Peyer's patch (tissue), 4 donors: ENCODE results near the gene TIAM2.

Experiments used
- POLR2A ChIP-seq, 2 donors: fragments of 450-650 bp; IDR thresholded peaks; one replicate each; pipeline ENCODE4 v1.5.1; 2017; ENCODE audit warnings: antibody characterized with exemption in 2 of 2, mild to moderate bottlenecking in 2 of 2, moderate library complexity in 2 of 2
- TF ChIP-seq, protein P1 (sequence below), 6 experiments: fragments of 450-650 bp in 4 of 6; fragments of 200-600 bp in 2 of 6; sonication (generic) in 1 of 6; IDR thresholded peaks; one replicate each; pipeline ENCODE4 v1.5.1; 2017 to 2019; ENCODE audit warnings: antibody characterized with exemption in 6 of 6, mild to moderate bottlenecking in 3 of 6, moderate library complexity in 1 of 6

DNA sequence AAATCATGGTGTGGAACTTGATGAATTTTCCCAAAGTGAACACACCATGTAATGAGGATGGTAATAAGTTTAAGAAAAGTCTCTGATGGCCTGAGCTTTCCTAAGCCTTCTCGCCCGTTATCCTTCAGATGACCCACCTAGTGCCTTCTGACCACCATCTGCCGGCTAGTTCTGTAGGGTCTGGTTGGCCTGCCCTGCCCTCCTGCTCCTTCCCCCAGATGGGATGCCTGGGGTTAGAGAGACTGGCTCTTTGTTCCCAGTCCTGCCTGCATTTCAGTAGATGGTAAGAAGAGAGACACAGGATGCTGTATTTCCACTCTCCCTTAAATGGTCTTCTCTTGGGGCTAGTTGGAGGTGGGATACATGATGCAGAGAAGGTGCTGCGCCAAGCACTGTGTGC lies 43.0 kb downstream of the TIAM2 start:
- TF ChIP-seq, protein P1, sequence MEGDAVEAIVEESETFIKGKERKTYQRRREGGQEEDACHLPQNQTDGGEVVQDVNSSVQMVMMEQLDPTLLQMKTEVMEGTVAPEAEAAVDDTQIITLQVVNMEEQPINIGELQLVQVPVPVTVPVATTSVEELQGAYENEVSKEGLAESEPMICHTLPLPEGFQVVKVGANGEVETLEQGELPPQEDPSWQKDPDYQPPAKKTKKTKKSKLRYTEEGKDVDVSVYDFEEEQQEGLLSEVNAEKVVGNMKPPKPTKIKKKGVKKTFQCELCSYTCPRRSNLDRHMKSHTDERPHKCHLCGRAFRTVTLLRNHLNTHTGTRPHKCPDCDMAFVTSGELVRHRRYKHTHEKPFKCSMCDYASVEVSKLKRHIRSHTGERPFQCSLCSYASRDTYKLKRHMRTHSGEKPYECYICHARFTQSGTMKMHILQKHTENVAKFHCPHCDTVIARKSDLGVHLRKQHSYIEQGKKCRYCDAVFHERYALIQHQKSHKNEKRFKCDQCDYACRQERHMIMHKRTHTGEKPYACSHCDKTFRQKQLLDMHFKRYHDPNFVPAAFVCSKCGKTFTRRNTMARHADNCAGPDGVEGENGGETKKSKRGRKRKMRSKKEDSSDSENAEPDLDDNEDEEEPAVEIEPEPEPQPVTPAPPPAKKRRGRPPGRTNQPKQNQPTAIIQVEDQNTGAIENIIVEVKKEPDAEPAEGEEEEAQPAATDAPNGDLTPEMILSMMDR (IDR thresholded peaks at IDR 0.05): no peak
- TF ChIP-seq POLR2A (IDR thresholded peaks at IDR 0.05): no peak
